Measurements from ENCODE around the gene SSTR3. TPM values are rescaled to one million over a fixed set of nuclear protein-coding genes. Genes with fewer than 3 reads are reported as not detected.

Gene SSTR3
- polyA plus RNA-seq, 1 donor from 2014 or later: not detected

DNA sequence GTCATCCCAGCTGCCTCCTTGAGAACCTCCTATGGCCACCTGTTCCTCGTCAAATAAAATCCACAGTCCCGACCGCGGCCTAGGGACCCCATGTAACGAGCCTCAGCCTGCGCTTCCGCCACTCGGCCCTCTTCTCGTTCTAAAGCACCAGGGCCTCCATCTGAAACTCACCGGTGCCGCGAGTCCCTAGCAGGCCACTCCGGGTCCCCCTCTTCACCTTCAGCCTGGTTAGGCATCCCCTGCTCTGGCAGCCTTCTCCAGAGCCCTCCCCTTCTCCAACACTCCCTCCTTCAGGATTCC, 2.4 kb upstream of the SSTR3 start:
- H2AFZ ChIP-seq (ENCODE audit: low read depth, low read length): no peak overlapping the region
- H3K36me3 ChIP-seq (ENCODE audit: insufficient read depth, low read length): no peaks in the 10 kb centered on the region
- no peak for TF ChIP-seq RAD21 (conservative IDR thresholded peaks at IDR 0.05)
- no peak overlapping the region for H3K4me3 ChIP-seq (ENCODE audit: low read length)
- no peak overlapping the region for H3K27ac ChIP-seq (ENCODE audit: low read length)
- no peaks in the 10 kb centered on the region for H3K9me3 ChIP-seq (ENCODE audit: low read length)
- H3F3A ChIP-seq (ENCODE audit: insufficient read depth, low read length, poor library complexity, severe bottlenecking): no peaks in the 10 kb centered on the region
- H3K4me2 ChIP-seq (ENCODE audit: low read length): no peak overlapping the region
- H3K9ac ChIP-seq (ENCODE audit: low read length): no peak overlapping the region
- H3K9me2 ChIP-seq (ENCODE audit: insufficient read depth, low read length): no peaks in the 10 kb centered on the region
- H4K20me1 ChIP-seq (ENCODE audit: insufficient read depth): no peaks in the 10 kb centered on the region
- H3K79me2 ChIP-seq (replicated peaks; ENCODE audit: insufficient read depth, low read length): no peaks in the 10 kb centered on the region
- H3K27me3 ChIP-seq (ENCODE audit: insufficient read depth, low read depth, low read length): no peaks in the 10 kb centered on the region

DNA sequence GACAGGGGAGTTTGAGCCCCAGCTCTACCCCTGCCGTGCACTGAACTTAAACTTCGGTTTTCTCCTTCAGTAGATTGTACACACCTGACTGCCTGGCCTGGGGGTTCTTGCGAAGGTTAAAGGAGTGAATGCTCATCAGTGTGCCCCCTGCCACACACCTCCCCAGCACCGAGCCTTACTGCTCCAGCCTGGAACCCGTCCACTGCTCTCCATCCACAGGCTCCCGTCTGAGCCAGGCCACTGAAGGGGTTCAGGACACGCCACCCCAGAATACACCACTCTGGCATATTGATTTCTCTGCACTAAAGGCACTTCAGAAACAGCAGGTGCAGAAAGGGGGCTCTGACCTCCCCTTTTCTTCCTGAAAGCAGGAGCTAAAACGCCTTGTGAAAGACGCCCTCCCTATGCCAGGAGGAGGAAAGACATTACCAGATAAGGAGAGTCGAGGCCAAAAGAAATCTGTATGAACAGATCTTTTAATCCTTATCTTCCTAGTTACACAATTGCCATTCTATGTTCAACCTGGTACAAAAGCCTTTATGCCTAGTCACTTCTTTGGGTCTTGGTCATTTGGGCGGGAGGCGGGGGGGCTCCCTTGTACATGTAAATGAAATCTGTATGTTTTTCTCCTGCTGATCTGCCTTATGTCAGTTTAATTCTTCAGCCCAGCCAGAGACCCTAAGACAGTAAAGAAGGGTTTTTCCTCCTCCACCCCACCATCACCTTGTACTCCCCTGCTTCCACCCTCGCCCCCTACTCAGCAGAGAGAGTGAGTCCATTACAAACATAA, 1.9 kb upstream of the SSTR3 start:
- Histone ChIP-seq H3K36me3 (ENCODE audit: insufficient read depth, low read length) (no peaks in the 10 kb centered on the region), H4K20me1 (ENCODE audit: insufficient read depth) (no peaks in the 10 kb centered on the region), H3K9me3 (ENCODE audit: low read length) (no peaks in the 10 kb centered on the region), H2AFZ (ENCODE audit: low read depth, low read length) (no peak overlapping the region), H3K9me2 (ENCODE audit: insufficient read depth, low read length) (no peaks in the 10 kb centered on the region), H3K27ac (ENCODE audit: low read length) (no peak overlapping the region), H3K79me2 (replicated peaks; ENCODE audit: insufficient read depth, low read length) (no peaks in the 10 kb centered on the region), H3K4me2 (ENCODE audit: low read length) (no peak overlapping the region), H3K27me3 (ENCODE audit: insufficient read depth, low read depth, low read length) (no peaks in the 10 kb centered on the region), H3F3A (ENCODE audit: insufficient read depth, low read length, poor library complexity, severe bottlenecking) (no peaks in the 10 kb centered on the region), H3K4me3 (ENCODE audit: low read length) (no peak overlapping the region), H3K9ac (ENCODE audit: low read length) (no peak overlapping the region)
- TF ChIP-seq MXI1 (conservative IDR thresholded peaks at IDR 0.05; ENCODE audit: poor library complexity, severe bottlenecking) (no peak), EZH2 (IDR thresholded peaks at IDR 0.05; ENCODE audit: borderline replicate concordance, insufficient read depth, low read length, poor library complexity, severe bottlenecking) (no peak), TAF1 (IDR thresholded peaks at IDR 0.05; ENCODE audit: low read depth) (no peak), POLR2AphosphoS5 (IDR thresholded peaks at IDR 0.05) (no peak), EP300 (conservative IDR thresholded peaks at IDR 0.05; ENCODE audit: poor library complexity, severe bottlenecking) (no peak), RAD21 (conservative IDR thresholded peaks at IDR 0.05) (no peak), SMC3 (conservative IDR thresholded peaks at IDR 0.05; ENCODE audit: poor library complexity) (no peak)
- TF ChIP-seq, protein P1, sequence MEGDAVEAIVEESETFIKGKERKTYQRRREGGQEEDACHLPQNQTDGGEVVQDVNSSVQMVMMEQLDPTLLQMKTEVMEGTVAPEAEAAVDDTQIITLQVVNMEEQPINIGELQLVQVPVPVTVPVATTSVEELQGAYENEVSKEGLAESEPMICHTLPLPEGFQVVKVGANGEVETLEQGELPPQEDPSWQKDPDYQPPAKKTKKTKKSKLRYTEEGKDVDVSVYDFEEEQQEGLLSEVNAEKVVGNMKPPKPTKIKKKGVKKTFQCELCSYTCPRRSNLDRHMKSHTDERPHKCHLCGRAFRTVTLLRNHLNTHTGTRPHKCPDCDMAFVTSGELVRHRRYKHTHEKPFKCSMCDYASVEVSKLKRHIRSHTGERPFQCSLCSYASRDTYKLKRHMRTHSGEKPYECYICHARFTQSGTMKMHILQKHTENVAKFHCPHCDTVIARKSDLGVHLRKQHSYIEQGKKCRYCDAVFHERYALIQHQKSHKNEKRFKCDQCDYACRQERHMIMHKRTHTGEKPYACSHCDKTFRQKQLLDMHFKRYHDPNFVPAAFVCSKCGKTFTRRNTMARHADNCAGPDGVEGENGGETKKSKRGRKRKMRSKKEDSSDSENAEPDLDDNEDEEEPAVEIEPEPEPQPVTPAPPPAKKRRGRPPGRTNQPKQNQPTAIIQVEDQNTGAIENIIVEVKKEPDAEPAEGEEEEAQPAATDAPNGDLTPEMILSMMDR (IDR thresholded peaks at IDR 0.05; ENCODE audit: poor library complexity, severe bottlenecking): no peak
- TF ChIP-seq, protein P2, sequence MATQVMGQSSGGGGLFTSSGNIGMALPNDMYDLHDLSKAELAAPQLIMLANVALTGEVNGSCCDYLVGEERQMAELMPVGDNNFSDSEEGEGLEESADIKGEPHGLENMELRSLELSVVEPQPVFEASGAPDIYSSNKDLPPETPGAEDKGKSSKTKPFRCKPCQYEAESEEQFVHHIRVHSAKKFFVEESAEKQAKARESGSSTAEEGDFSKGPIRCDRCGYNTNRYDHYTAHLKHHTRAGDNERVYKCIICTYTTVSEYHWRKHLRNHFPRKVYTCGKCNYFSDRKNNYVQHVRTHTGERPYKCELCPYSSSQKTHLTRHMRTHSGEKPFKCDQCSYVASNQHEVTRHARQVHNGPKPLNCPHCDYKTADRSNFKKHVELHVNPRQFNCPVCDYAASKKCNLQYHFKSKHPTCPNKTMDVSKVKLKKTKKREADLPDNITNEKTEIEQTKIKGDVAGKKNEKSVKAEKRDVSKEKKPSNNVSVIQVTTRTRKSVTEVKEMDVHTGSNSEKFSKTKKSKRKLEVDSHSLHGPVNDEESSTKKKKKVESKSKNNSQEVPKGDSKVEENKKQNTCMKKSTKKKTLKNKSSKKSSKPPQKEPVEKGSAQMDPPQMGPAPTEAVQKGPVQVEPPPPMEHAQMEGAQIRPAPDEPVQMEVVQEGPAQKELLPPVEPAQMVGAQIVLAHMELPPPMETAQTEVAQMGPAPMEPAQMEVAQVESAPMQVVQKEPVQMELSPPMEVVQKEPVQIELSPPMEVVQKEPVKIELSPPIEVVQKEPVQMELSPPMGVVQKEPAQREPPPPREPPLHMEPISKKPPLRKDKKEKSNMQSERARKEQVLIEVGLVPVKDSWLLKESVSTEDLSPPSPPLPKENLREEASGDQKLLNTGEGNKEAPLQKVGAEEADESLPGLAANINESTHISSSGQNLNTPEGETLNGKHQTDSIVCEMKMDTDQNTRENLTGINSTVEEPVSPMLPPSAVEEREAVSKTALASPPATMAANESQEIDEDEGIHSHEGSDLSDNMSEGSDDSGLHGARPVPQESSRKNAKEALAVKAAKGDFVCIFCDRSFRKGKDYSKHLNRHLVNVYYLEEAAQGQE (IDR thresholded peaks at IDR 0.05; ENCODE audit: borderline replicate concordance): no peak

All from neural cell (in vitro differentiated cells).